ENCODE measurements around the gene MZF1.

GRCh38 chr19:58557221-58558065 lies 15.7 kb downstream of the MZF1 start:
- TF ChIP-seq RAD21 (IDR thresholded peaks at IDR 0.05; ENCODE audit: low read depth): no peak
- no peak for TF ChIP-seq EGR1 (IDR thresholded peaks at IDR 0.05)
- no peak for TF ChIP-seq REST (IDR thresholded peaks at IDR 0.05; ENCODE audit: low read depth)
- TF ChIP-seq NFIC (IDR thresholded peaks at IDR 0.05): no peak
- no peak for TF ChIP-seq CREB1 (IDR thresholded peaks at IDR 0.05; ENCODE audit: low read depth)
- TF ChIP-seq TAF1 (IDR thresholded peaks at IDR 0.05; ENCODE audit: low read depth): no peak
- no peak for TF ChIP-seq CEBPB (IDR thresholded peaks at IDR 0.05)

Measured in Ishikawa (cell line).